DOHH2 (cell line): ENCODE measurements around the gene ELP4.

Experiments used
- H3F3A ChIP-seq: fragments of 200-600 bp; sonication (generic), shearing (Covaris generic); 2 replicates; pipeline ENCODE4 v1.6.0; 2016; ENCODE audit warnings: antibody characterized with exemption, mild to moderate bottlenecking; ENCODE audit not compliant: control insufficient read depth, insufficient read depth
- H3K27ac ChIP-seq: fragments of 200-600 bp; sonication (generic); 2 replicates; pipeline ENCODE4 v1.5.1; 2014; ENCODE audit warnings: low read depth, mild to moderate bottlenecking, low read length, moderate library complexity
- H3K27me3 ChIP-seq: fragments of 200-600 bp; sonication (generic); 2 replicates; pipeline ENCODE4 v1.6.1; 2014; ENCODE audit warnings: mild to moderate bottlenecking, low read length, mixed read lengths; ENCODE audit not compliant: control insufficient read depth
- H3K36me3 ChIP-seq: fragments of 200-600 bp; sonication (generic); 2 replicates; pipeline ENCODE4 v1.6.1; 2014; ENCODE audit warnings: mild to moderate bottlenecking, low read length, moderate library complexity, mixed read lengths; ENCODE audit not compliant: control insufficient read depth
- H3K4me1 ChIP-seq: fragments of 200-600 bp; sonication (generic); 2 replicates; pipeline ENCODE4 v1.6.1; 2014; ENCODE audit warnings: mild to moderate bottlenecking, low read length, mixed read lengths; ENCODE audit not compliant: control insufficient read depth
- H3K4me2 ChIP-seq: fragments of 200-600 bp; sonication (generic); 2 replicates; pipeline ENCODE4 v1.6.0; 2014; ENCODE audit warnings: mild to moderate bottlenecking, low read length, moderate library complexity
- H3K4me3 ChIP-seq: fragments of 200-600 bp; sonication (generic); 2 replicates; pipeline ENCODE4 v1.5.1; 2014; ENCODE audit warnings: mild to moderate bottlenecking, low read length, mixed read lengths
- H3K79me2 ChIP-seq: fragments of 200-600 bp; sonication (generic); 2 replicates; pipeline ENCODE4 v1.6.1; 2014; ENCODE audit warnings: mild to moderate bottlenecking, low read length, mixed read lengths; ENCODE audit not compliant: control insufficient read depth
- H3K9me2 ChIP-seq: fragments of 200-600 bp; sonication (generic); replicated peaks from 2 replicates; pipeline ENCODE4 v1.6.1; 2014; ENCODE audit warnings: mild to moderate bottlenecking, low read length, mixed read lengths; ENCODE audit not compliant: control insufficient read depth
- H3K9me3 ChIP-seq: fragments of 200-600 bp; sonication (generic); 2 replicates; pipeline ENCODE4 v1.6.1; 2014; ENCODE audit warnings: antibody characterized with exemption, low read length, mixed read lengths; ENCODE audit not compliant: control insufficient read depth, insufficient read depth
- H4K20me1 ChIP-seq: fragments of 200-600 bp; sonication (generic); 2 replicates; pipeline ENCODE4 v1.6.0; 2014; ENCODE audit warnings: low read depth, mild to moderate bottlenecking, antibody characterized with exemption, low read length, moderate library complexity; ENCODE audit not compliant: control insufficient read depth, insufficient read depth
- EZH2phosphoT487 ChIP-seq: fragments of 200-600 bp; sonication (generic); IDR thresholded peaks from 2 replicates; pipeline ENCODE4 v1.6.1; 2017; ENCODE audit warnings: borderline replicate concordance, mild to moderate bottlenecking, antibody characterized with exemption, low read length, moderate library complexity, mixed read lengths
- TF ChIP-seq, protein P1 (sequence below): fragments of 200-600 bp; sonication (generic); IDR thresholded peaks from one replicate; pipeline ENCODE4 v1.5.1; 2014; ENCODE audit warnings: antibody characterized with exemption, mild to moderate bottlenecking, low read depth, low read length; ENCODE audit not compliant: poor library complexity, severe bottlenecking

ELP4 gene

DNA sequence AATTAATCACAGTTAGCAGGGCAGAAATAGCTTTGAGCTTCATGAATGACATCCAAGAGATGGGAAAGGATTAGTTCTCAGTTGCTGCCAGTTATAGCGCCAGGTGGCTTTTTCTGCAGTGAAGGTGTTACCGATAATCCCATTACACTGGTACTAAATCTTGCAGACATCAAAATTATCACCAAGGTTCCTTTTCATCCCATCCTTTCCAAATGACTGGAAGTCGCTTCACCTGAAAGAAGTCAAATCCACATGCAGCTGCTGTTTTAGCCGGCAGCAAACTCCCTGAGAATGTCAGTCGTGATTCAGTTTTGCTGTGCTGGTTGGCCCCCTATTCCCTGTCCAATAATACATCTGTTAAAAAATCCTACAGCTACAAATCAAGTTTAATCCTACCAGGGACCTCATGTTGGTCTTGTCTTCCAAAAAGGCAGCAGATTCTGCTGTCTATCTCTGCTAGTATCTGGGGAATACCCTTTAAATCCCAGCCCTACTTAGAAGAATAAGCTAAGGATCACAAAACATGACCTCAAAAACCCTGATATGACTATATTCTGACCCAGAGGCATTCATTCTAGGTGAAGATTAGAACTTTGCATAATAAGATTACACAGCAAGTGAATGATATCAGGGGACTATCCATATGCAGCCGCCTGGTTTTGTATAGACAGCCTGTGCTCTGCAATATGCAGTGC lies 31.9 kb upstream of the ELP4 start:
- Histone ChIP-seq H3K79me2 (peaks cover 31% of the 10 kb centered on the region), H3K27me3 (no peaks in the 10 kb centered on the region), H3K4me2 (no peak overlapping the region), H3F3A (no peaks in the 10 kb centered on the region), H4K20me1 (no peaks in the 10 kb centered on the region), H3K9me2 (no peaks in the 10 kb centered on the region), H3K27ac (no peak overlapping the region), H3K4me1 (no peaks in the 10 kb centered on the region), H3K4me3 (no peak overlapping the region), H3K9me3 (no peaks in the 10 kb centered on the region), H3K36me3 (0 out of 2 replicates have a peak, but pooled peaks cover 2% of the 10 kb centered on the region)
- TF ChIP-seq, protein P1, sequence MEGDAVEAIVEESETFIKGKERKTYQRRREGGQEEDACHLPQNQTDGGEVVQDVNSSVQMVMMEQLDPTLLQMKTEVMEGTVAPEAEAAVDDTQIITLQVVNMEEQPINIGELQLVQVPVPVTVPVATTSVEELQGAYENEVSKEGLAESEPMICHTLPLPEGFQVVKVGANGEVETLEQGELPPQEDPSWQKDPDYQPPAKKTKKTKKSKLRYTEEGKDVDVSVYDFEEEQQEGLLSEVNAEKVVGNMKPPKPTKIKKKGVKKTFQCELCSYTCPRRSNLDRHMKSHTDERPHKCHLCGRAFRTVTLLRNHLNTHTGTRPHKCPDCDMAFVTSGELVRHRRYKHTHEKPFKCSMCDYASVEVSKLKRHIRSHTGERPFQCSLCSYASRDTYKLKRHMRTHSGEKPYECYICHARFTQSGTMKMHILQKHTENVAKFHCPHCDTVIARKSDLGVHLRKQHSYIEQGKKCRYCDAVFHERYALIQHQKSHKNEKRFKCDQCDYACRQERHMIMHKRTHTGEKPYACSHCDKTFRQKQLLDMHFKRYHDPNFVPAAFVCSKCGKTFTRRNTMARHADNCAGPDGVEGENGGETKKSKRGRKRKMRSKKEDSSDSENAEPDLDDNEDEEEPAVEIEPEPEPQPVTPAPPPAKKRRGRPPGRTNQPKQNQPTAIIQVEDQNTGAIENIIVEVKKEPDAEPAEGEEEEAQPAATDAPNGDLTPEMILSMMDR: no peak

DNA sequence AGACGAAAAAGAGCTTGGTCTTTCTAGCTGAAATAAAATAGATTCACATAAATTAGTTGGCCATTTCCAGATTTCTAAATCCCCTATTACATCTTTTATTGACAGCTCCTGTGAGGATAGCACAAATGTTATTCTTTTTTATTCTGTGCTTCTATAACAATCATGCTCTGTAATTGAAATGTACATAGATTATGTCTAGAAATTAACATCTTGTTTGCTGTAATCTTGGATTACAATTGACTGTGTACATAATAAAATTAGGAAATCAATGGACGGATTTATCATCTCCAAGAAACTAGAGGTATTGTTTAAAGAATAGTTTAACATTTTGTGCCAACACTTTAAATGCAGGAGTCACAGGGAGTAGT lies 31.4 kb upstream of the ELP4 start:
- H3K27me3 ChIP-seq: no peaks in the 10 kb centered on the region
- TF ChIP-seq, protein P1: no peak
- TF ChIP-seq EZH2phosphoT487: no peak
- H3K4me3 ChIP-seq: no peak overlapping the region
- no peaks in the 10 kb centered on the region for H3K9me3 ChIP-seq
- peaks cover 34% of the 10 kb centered on the region for H3K79me2 ChIP-seq
- H3K9me2 ChIP-seq: no peaks in the 10 kb centered on the region
- no peaks in the 10 kb centered on the region for H3K4me1 ChIP-seq
- H4K20me1 ChIP-seq: no peaks in the 10 kb centered on the region
- H3F3A ChIP-seq: no peaks in the 10 kb centered on the region
- no peak overlapping the region for H3K4me2 ChIP-seq
- H3K36me3 ChIP-seq: 0 out of 2 replicates have a peak, but pooled peaks cover 2% of the 10 kb centered on the region
- no peak overlapping the region for H3K27ac ChIP-seq

- no peaks in the 10 kb centered on the region for H3K9me3 ChIP-seq
- H4K20me1 ChIP-seq: no peaks in the 10 kb centered on the region
- no peaks in the 10 kb centered on the region for H3K4me1 ChIP-seq
- no peaks in the 10 kb centered on the region for H3K9me2 ChIP-seq
- peaks cover 36% of the 10 kb centered on the region for H3K79me2 ChIP-seq
- 0 out of 2 replicates have a peak, but pooled peaks cover 2% of the 10 kb centered on the region for H3K36me3 ChIP-seq
- no peaks in the 10 kb centered on the region for H3F3A ChIP-seq
- no peak overlapping the region for H3K4me3 ChIP-seq
- H3K4me2 ChIP-seq: no peak overlapping the region
- no peak overlapping the region for H3K27ac ChIP-seq
- no peak for TF ChIP-seq EZH2phosphoT487
- TF ChIP-seq, protein P1: no peak
- H3K27me3 ChIP-seq: no peaks in the 10 kb centered on the region
These were observed 30.5 kb upstream of the ELP4 start for GRCh38 chr11:31479066-31479465.
